Islet precursor cell (in vitro differentiated cells): ENCODE results near the gene C2CD4A.
"Not testable (repeated sequence)": the region's sequence is repeated elsewhere in the genome, so short reads cannot be mapped to it uniquely, and the experiment has no call there.

ENCODE experiments used
- DNase-seq: peaks from one replicate; pipeline ENCODE4 v3.0.0-alpha.2; 2018

C2CD4A gene

GRCh38 chr15:62066663-62067447 lies at the start of gene C2CD4A:
Gene C2CD4A (plus strand): TSS chr15:62066977. CDS start chr15:62067614, 637 bp downstream.
- DNase-seq = peak; percentile 91

- DNase-seq = no peak
Observed at GRCh38 chr15:62020576-62021160, 46.1 kb upstream of the C2CD4A start.

- no peak for DNase-seq
Observed at GRCh38 chr15:62021991-62022600, 44.7 kb upstream of the C2CD4A start.

- DNase-seq = no peak
Observed at GRCh38 chr15:62026487-62027262, 40.1 kb upstream of the C2CD4A start.

- DNase-seq = no peak
Observed at GRCh38 chr15:62027263-62027565, 39.6 kb upstream of the C2CD4A start.

GRCh38 chr15:62027916-62028315 lies 38.9 kb upstream of the C2CD4A start:
- no peak for DNase-seq

GRCh38 chr15:62035256-62035924 lies 31.4 kb upstream of the C2CD4A start:
- DNase-seq = no peak

GRCh38 chr15:62046078-62046743 lies 20.6 kb upstream of the C2CD4A start:
- DNase-seq = no peak

- DNase-seq = no peak
Observed at GRCh38 chr15:62047282-62047827, 19.4 kb upstream of the C2CD4A start.

GRCh38 chr15:62048254-62048653 lies 18.5 kb upstream of the C2CD4A start:
- not testable (repeated sequence) for DNase-seq

- no peak for DNase-seq
Observed at GRCh38 chr15:62050115-62050514, 16.7 kb upstream of the C2CD4A start.

GRCh38 chr15:62051166-62051565 lies 15.6 kb upstream of the C2CD4A start:
- DNase-seq = no peak

- DNase-seq = no peak
Observed at GRCh38 chr15:62052713-62053112, 14.1 kb upstream of the C2CD4A start.

GRCh38 chr15:62053439-62054085 lies 13.2 kb upstream of the C2CD4A start:
- no peak for DNase-seq

GRCh38 chr15:62054979-62055378 lies 11.8 kb upstream of the C2CD4A start:
- DNase-seq = no peak

GRCh38 chr15:62057341-62057980 lies 9.3 kb upstream of the C2CD4A start:
- no peak for DNase-seq

- DNase-seq = no peak
Observed at GRCh38 chr15:62058327-62059028, 8.3 kb upstream of the C2CD4A start.

GRCh38 chr15:62059108-62059815 lies 7.5 kb upstream of the C2CD4A start:
- no peak for DNase-seq

GRCh38 chr15:62059816-62060112 lies 7.0 kb upstream of the C2CD4A start:
- DNase-seq = peak; percentile 76
